ENCODE data around the gene WDR31. TPM values are rescaled to one million over a fixed set of nuclear protein-coding genes. Genes with fewer than 3 reads are reported as not detected.

WDR31 gene
- total RNA-seq: 1 to 10 TPM; 1.0 to 2.3 TPM

DNA sequence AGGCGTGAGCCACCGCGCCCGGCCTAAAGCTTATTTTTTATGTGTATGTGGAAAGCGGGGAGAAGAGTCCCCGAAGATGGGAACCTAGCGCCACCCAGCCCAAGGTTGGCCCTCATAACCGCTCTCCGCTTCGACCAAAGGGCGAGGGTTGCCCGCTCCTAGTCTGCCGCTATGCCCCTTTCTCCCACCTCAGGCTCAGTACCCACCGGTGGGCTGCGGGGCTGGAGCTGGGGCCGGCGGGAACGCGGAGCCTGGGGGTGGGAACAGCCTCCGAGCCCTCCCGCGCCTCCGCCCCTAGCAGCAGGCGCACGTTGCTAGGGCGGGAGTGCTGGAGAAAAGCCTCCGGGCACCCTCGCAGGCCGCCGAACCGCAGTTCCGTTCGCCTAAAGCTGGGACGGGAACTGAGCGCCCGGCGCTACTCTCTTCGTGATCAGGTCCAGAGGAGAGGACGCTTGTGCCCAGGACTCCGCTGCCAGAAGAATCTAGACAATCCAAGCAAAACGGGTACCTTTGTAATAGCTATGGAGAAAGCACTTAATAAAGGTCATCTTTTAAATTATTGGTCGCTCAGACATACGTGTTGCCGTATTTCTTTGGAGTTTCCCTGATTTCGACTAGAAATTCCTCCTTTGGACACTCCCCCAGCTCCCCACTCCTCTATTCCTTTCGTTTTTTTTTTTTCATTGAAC is at the start of gene WDR31:
Gene WDR31 (minus strand): TSS at position 265 of the 689 bp plus-strand sequence. CDS start 8,253 bp downstream, outside the sequence.
- Histone ChIP-seq H3K9me3 (no peaks in the 10 kb centered on the region), H3K36me3 (replicated peaks in 1 of 2; ENCODE audit: insufficient read depth in 1 of 2, low read depth in 2 of 2) (no peaks in the 10 kb centered on the region), H3K4me3 (peak within 1 kb of the TSS; percentile 46 to 97), H3K27me3 (no peaks in the 10 kb centered on the region), H3K4me1 (peaks cover 29% of the 10 kb centered on the region), H3K27ac (peak within 1 kb of the TSS; percentile 60 to 83 (median 75))
- WGBS, 2 donors: 0 to 1% methylated on average over 15 to 43 of the region's 46 CpGs
- peak; percentile 88 to 93 (median 90) for DNase-seq
- intact Hi-C loops (cut with DNase I): no loop called here
- peak; percentile 24 to 68 (median 68) for TF ChIP-seq POLR2A (IDR thresholded peaks at IDR 0.05)
- TF ChIP-seq, protein P1, sequence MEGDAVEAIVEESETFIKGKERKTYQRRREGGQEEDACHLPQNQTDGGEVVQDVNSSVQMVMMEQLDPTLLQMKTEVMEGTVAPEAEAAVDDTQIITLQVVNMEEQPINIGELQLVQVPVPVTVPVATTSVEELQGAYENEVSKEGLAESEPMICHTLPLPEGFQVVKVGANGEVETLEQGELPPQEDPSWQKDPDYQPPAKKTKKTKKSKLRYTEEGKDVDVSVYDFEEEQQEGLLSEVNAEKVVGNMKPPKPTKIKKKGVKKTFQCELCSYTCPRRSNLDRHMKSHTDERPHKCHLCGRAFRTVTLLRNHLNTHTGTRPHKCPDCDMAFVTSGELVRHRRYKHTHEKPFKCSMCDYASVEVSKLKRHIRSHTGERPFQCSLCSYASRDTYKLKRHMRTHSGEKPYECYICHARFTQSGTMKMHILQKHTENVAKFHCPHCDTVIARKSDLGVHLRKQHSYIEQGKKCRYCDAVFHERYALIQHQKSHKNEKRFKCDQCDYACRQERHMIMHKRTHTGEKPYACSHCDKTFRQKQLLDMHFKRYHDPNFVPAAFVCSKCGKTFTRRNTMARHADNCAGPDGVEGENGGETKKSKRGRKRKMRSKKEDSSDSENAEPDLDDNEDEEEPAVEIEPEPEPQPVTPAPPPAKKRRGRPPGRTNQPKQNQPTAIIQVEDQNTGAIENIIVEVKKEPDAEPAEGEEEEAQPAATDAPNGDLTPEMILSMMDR (IDR thresholded peaks at IDR 0.05): peak in 1 of 7 experiments; percentile 21
- ATAC-seq: peak; percentile 98

DNA sequence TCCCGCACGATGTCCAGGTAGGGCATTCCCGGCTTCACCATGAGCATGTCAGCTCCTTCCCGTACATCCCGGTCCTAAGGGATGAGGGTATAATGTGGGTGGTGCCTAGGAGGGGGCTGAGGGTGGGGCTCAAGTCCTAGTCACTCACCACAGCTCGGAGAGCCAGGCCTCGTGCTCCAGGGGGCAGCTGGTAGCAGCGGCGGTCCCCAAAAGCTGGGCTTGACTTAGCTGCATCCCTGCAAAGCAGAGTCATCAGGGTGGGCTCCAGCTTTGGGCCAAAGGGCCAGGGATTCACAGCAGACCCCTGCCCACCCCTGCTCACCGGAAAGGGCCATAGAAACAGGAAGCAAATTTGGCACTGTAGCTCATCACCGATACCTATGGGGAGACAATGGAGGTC is 49.4 kb upstream of the WDR31 start:
- 80 to 85% methylated on average over 9 to 11 of the region's 11 CpGs for WGBS, 2 donors
- DNase-seq (no peak), ATAC-seq (no peak)
- no peaks in the 10 kb centered on the region for H3K27me3 ChIP-seq
- peaks cover 56% of the 10 kb centered on the region for H3K4me1 ChIP-seq
- TF ChIP-seq, protein P1 (IDR thresholded peaks at IDR 0.05): no peak
- no peak for TF ChIP-seq POLR2A (IDR thresholded peaks at IDR 0.05)
- intact Hi-C loops (cut with DNase I): no loop called here
- peak overlapping the region; percentile 68 to 87 (median 75) for H3K27ac ChIP-seq
- peaks cover 0 to 15% of the 10 kb centered on the region in 2 donors for H3K36me3 ChIP-seq (replicated peaks in 1 of 2; ENCODE audit: insufficient read depth in 1 of 2, low read depth in 2 of 2)
- no peaks in the 10 kb centered on the region for H3K9me3 ChIP-seq
- no peak overlapping the region for H3K4me3 ChIP-seq

DNA sequence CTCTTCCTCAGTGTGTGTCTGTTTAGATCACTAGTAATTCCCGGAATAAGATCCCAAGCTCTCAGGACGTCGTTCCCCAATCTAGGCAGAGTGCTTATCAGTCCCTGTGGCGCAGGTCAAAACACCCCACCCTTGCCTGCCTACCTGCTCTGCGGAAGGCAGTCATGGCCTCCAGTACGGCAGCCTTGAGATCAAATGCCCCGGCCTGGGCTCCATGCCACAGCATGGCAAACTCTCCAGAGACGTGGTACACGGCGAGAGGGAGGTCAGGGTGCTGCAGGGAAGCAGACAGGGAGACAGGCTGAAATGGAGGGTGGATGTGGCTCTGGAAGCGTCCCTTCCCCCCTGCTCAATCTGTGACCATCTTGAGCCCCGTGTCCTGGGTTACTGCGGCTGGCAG is 48.8 kb upstream of the WDR31 start:
- ATAC-seq (peak; percentile 80), DNase-seq (peak; percentile 85 to 93 (median 90))
- H3K27me3 ChIP-seq: no peaks in the 10 kb centered on the region
- H3K4me1 ChIP-seq: peaks cover 52% of the 10 kb centered on the region
- H3K27ac ChIP-seq: peak overlapping the region; percentile 68 to 87 (median 75)
- H3K36me3 ChIP-seq (replicated peaks in 1 of 2; ENCODE audit: insufficient read depth in 1 of 2, low read depth in 2 of 2): peaks cover 0 to 15% of the 10 kb centered on the region in 2 donors
- 12 to 26% methylated on average over 12 to 13 of the region's 13 CpGs for WGBS, 2 donors
- H3K4me3 ChIP-seq: no peak overlapping the region
- no peaks in the 10 kb centered on the region for H3K9me3 ChIP-seq
- intact Hi-C loops (cut with DNase I): no loop called here
- TF ChIP-seq, protein P1 (IDR thresholded peaks at IDR 0.05): no peak
- TF ChIP-seq POLR2A (IDR thresholded peaks at IDR 0.05): peak in 1 of 3 donors; percentile 25

DNA sequence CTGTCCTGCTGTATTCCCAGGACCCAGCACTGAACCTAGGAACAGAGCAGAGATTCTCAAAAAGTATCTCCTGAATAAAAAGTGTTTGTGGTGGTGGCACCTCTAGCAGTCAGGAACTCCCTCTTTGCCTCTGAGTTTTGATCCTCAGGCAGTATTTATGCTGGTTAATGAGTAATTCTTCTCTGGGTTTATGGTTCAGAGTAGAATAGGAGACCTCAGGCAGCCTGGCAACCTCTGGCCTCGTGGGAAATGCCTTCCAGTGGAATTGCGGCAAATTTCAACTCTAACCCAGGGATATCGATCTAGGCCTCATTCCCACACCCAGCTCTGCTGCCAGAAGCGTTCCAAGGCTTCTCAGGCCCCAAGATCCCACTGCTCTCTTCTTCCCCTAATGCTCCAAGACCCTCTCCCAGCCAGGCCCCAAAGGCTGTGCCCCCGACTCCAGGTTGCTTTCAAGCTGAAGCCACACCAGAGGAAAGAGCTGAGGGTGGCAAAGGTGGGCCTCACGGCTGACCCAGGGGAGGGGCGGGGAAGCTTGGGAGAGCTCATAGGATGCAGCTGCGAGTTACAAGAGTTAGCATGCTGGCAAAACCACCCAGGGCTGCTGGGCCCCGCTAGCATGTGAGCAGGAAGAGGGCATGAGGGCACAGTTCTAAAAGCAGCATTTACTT is 47.6 kb upstream of the WDR31 start:
- peaks cover 61% of the 10 kb centered on the region for H3K4me1 ChIP-seq
- no peak overlapping the region for H3K4me3 ChIP-seq
- intact Hi-C loops (cut with DNase I): no loop called here
- H3K36me3 ChIP-seq (replicated peaks in 1 of 2; ENCODE audit: insufficient read depth in 1 of 2, low read depth in 2 of 2): peaks cover 0 to 15% of the 10 kb centered on the region in 2 donors
- TF ChIP-seq POLR2A (IDR thresholded peaks at IDR 0.05): peak in 1 of 3 donors; percentile 24
- TF ChIP-seq, protein P1 (IDR thresholded peaks at IDR 0.05): no peak
- H3K27me3 ChIP-seq: no peaks in the 10 kb centered on the region
- no peaks in the 10 kb centered on the region for H3K9me3 ChIP-seq
- peak; percentile 85 for ATAC-seq
- DNase-seq: peak; percentile 74 to 86 (median 82)
- 15 to 17% methylated on average over 7 to 9 of the region's 9 CpGs for WGBS, 2 donors
- H3K27ac ChIP-seq: peak overlapping the region; percentile 68 to 87 (median 75)

Data from body of pancreas (tissue), 4 donors.